Gastroesophageal sphincter (tissue), 3 donors: Measurements from ENCODE around the gene ADCK2.

Experiments
- CTCF ChIP-seq, 4 experiments: fragments of 200-600 bp in 2 of 4; fragments of 450-650 bp in 2 of 4; sonication (generic) in 1 of 4; IDR thresholded peaks; one replicate each; pipeline ENCODE4 v1.5.1; 2017 to 2019; ENCODE audit warnings: antibody characterized with exemption in 4 of 4, mild to moderate bottlenecking in 2 of 4, moderate library complexity in 2 of 4
- EP300 ChIP-seq: sonication (generic); formaldehyde crosslinking; IDR thresholded peaks from one replicate; pipeline ENCODE4 v1.6.1; 2017; ENCODE audit warnings: antibody characterized with exemption, mild to moderate bottlenecking
- POLR2A ChIP-seq, 2 donors: fragments of 450-650 bp; IDR thresholded peaks; one replicate each; pipeline ENCODE4 v1.6.1; 2017; ENCODE audit warnings: antibody characterized with exemption in 2 of 2, mild to moderate bottlenecking in 2 of 2, moderate library complexity in 1 of 2

- TF ChIP-seq CTCF (IDR thresholded peaks at IDR 0.05) (no peak), POLR2A (IDR thresholded peaks at IDR 0.05) (no peak), EP300 (no peak)
Measured at GRCh38 chr7:140650367-140650766, 22.4 kb upstream of the ADCK2 start.
